Measurements from ENCODE around the gene TPGS1. TPM values are rescaled to one million over a fixed set of nuclear protein-coding genes. Genes with fewer than 3 reads are reported as not detected.

The TPGS1 gene
- total and polyA plus RNA-seq, 2 of the 8 experiments (the other 6 are each of a cell fraction or from before 2014, with no cell fraction given) = 9.1 to 10.6 TPM

- Histone ChIP-seq H3K56ac (replicated peaks; ENCODE audit: insufficient read length, low read depth, low read length) (no peak overlapping the region), H3K9ac (replicated peaks in 1 of 4; ENCODE audit: extremely low read depth in 1 of 4, low read depth in 3 of 4, low read length in 3 of 4) (no peak overlapping the region), H4K5ac (ENCODE audit: insufficient read length, low read depth, low read length) (no peak overlapping the region), H2BK15ac (ENCODE audit: low read length) (no peak overlapping the region), H3K14ac (ENCODE audit: insufficient read length) (no peak overlapping the region), H3K4me3 (ENCODE audit: extremely low read depth in 1 of 4, insufficient read depth in 2 of 4, low read depth in 3 of 4, low read length in 4 of 4) (no peak overlapping the region), H3K36me3 (ENCODE audit: control insufficient read depth in 2 of 4, insufficient read depth in 4 of 4, low read length in 3 of 4) (peaks cover 0 to 7% (median 0%) of the 10 kb centered on the region in 4 experiments; a peak in 1 of 8 replicates), H2AK5ac (ENCODE audit: low read depth, low read length) (no peak overlapping the region), H3K23ac (ENCODE audit: insufficient read length) (no peak overlapping the region), H3K4me1 (replicated peaks in 1 of 4; ENCODE audit: control insufficient read depth in 3 of 4, insufficient read depth in 4 of 4, low read length in 3 of 4) (peaks cover 0 to 3% (median 0%) of the 10 kb centered on the region in 4 experiments; a peak in 2 of 7 replicates), H2AFZ (ENCODE audit: low read length) (no peak overlapping the region), H3K79me2 (ENCODE audit: control insufficient read depth in 1 of 2, insufficient read depth in 2 of 2, low read length in 2 of 2) (no peaks in the 10 kb centered on the region), H3K23me2 (ENCODE audit: low read depth, low read length) (0 out of 2 replicates have a peak, but pooled peaks cover 2% of the 10 kb centered on the region), H3K27ac (ENCODE audit: low read depth, low read length) (no peak overlapping the region), H2BK12ac (ENCODE audit: low read depth, low read length) (no peak overlapping the region), H3K18ac (ENCODE audit: extremely low read depth, low read length) (no peak overlapping the region), H2BK20ac (ENCODE audit: low read length) (no peak overlapping the region), H3K4me2 (ENCODE audit: insufficient read depth in 1 of 2, low read depth in 2 of 2, low read length in 2 of 2) (no peak overlapping the region), H4K20me1 (replicated peaks in 1 of 2; ENCODE audit: control insufficient read depth in 1 of 2, insufficient read depth in 2 of 2, low read length in 2 of 2) (no peaks in the 10 kb centered on the region), H3K27me3 (replicated peaks in 1 of 4; ENCODE audit: control insufficient read depth in 3 of 4, extremely low read depth in 1 of 4, insufficient read depth in 3 of 4, low read length in 3 of 4) (peaks cover 0 to 5% (median 0%) of the 10 kb centered on the region in 4 experiments; a peak in 1 of 7 replicates), H3K9me3 (ENCODE audit: insufficient read depth in 2 of 2, low read depth in 1 of 2, low read length in 1 of 2) (peaks cover 10 to 21% of the 10 kb centered on the region in 2 experiments; a peak in 2 of 4 replicates), H3K4ac (replicated peaks; ENCODE audit: insufficient read length, low read depth, low read length) (no peak overlapping the region), H3K79me1 (ENCODE audit: low read depth, low read length) (no peaks in the 10 kb centered on the region), H2BK120ac (replicated peaks; ENCODE audit: low read depth, low read length) (no peak overlapping the region), H2BK5ac (ENCODE audit: low read depth, low read length) (no peak overlapping the region), H4K91ac (replicated peaks; ENCODE audit: insufficient read length, low read length) (no peak overlapping the region), H4K8ac (ENCODE audit: extremely low read depth, insufficient read depth, low read length) (peak overlapping the region; percentile 51; the same call in 1 of the 2 replicates)
- POLR2A ChIA-PET (ENCODE audit: partially characterized antibody) = interaction anchor here (2.2 to 5.7 kb wide), 2 partner anchors 9 to 49 kb away, joined by 5 to 36 read pairs; partner anchors contain the start of genes BSG and CDC34
- DNase-seq (ENCODE audit: low read depth in 1 of 2, low spot score in 2 of 2) (no peak), FAIRE-seq (no peak)
- TF ChIP-seq POLR2AphosphoS5 (IDR thresholded peaks at IDR 0.05; ENCODE audit: low read depth, low read length) = no peak
- TF ChIP-seq GABPA (IDR thresholded peaks at IDR 0.05; ENCODE audit: borderline replicate concordance, insufficient read depth, low read length) = no peak
- TF ChIP-seq SRF (IDR thresholded peaks at IDR 0.05; ENCODE audit: low read depth, low read length) = no peak
- no peak for TF ChIP-seq CBX8 (IDR thresholded peaks at IDR 0.05; ENCODE audit: borderline replicate concordance, low read depth, low read length)
- CTCF ChIA-PET (ENCODE audit: partially characterized antibody) = interaction anchor here (0.6 to 3.5 kb wide), 5 partner anchors 12 to 1167 kb away, joined by 3 to 31 read pairs (median 4); no protein-coding TSS in a partner anchor
- 93% methylated on average over 12 of the region's 12 CpGs; no CpG with 5 or more reads in 1 of the 2 experiments for WGBS, 2 experiments (ENCODE audit: extremely low coverage in 1 of 2, insufficient coverage in 1 of 2, insufficient read length in 1 of 2, insufficient replicate concordance in 2 of 2, low coverage in 1 of 2, low lambda C conversion rate in 2 of 2, missing lambda C conversion rate in 1 of 2)
Measured at GRCh38 chr19:522726-523125, 15.4 kb downstream of the TPGS1 start.
